Sigmoid colon (tissue), 7 donors: ENCODE results near the gene RBBP8NL. TPM values are rescaled to one million over a fixed set of nuclear protein-coding genes. Genes with fewer than 3 reads are reported as not detected.

ENCODE experiments used
- DNase-seq: peaks from one replicate; pipeline ENCODE4 v3.0.0-alpha.2; 2019
- H3K27ac ChIP-seq, 4 donors: fragments of 200-600 bp; sonication (generic); one replicate each; pipeline ENCODE4 v1.5.1; 2016 to 2019; ENCODE audit warnings: mild to moderate bottlenecking in 1 of 4
- H3K27me3 ChIP-seq, 3 donors: fragments of 200-600 bp; sonication (generic); one replicate each; pipeline ENCODE4 v1.5.1; 2019; ENCODE audit warnings: mild to moderate bottlenecking in 1 of 3
- H3K36me3 ChIP-seq, 4 donors: fragments of 200-600 bp; sonication (generic); one replicate each; pipeline ENCODE4 v1.5.1; 2016 to 2019
- H3K4me1 ChIP-seq, 4 donors: fragments of 200-600 bp; sonication (generic); one replicate each; pipeline ENCODE4 v1.5.1; 2017 to 2019
- H3K4me3 ChIP-seq, 4 donors: fragments of 200-600 bp; sonication (generic); one replicate each; pipeline ENCODE4 v1.5.1; 2017 to 2019; ENCODE audit warnings: mild to moderate bottlenecking in 2 of 4, moderate library complexity in 1 of 4
- H3K9me3 ChIP-seq, 4 donors: fragments of 200-600 bp in 3 of 4; sonication (generic) in 3 of 4; one replicate each; pipeline versions ENCODE4 v1.5.1 to v1.6.1; 2013 to 2019
- EP300 ChIP-seq, 4 donors: sonication (generic); formaldehyde crosslinking; IDR thresholded peaks; one replicate each; pipeline ENCODE4 v1.6.1; 2017; ENCODE audit warnings: antibody characterized with exemption in 4 of 4
- POLR2A ChIP-seq, 2 donors: fragments of 450-650 bp; IDR thresholded peaks; one replicate each; pipeline ENCODE4 v1.6.1; 2016; ENCODE audit warnings: antibody characterized with exemption in 2 of 2, mild to moderate bottlenecking in 2 of 2, moderate library complexity in 2 of 2
- POLR2AphosphoS5 ChIP-seq, 4 donors: sonication (generic); formaldehyde crosslinking; IDR thresholded peaks; one replicate each; pipeline ENCODE4 v1.6.1; 2017; ENCODE audit warnings: antibody characterized with exemption in 4 of 4
- WGBS, 2 donors: extraction: QIAGEN DNeasy Blood & Tissue Kit; methylation state at CpG; one replicate each; pipeline ENCODE4 v1.1.7; 2013; 5-methylcytosine and 5-hydroxymethylcytosine counted together
- intact Hi-C: fragments of 100-400 bp; cut with DNase I; formaldehyde crosslinking; loops from one replicate; pipeline ENCODE4 v1.15.1; 2023
- polyA plus RNA-seq, 3 donors: library from polyadenylated mRNA; stranded (reverse); fragments of 200-250 nt; gene quantifications; one replicate each; pipeline ENCODE4 v1.2.3, GENCODE V29; 2013
- total RNA-seq, 4 donors: library from RNA; depleted of rRNA; stranded (reverse); fragments of >200 nt; gene quantifications; one replicate each; pipeline ENCODE4 v1.1.0, GENCODE V29; 2016
- TF ChIP-seq, protein P1 (sequence below), 4 experiments: fragments of 450-650 bp in 3 of 4; fragments of 200-600 bp in 1 of 4; IDR thresholded peaks; one replicate each; pipeline ENCODE4 v1.5.1; 2016 to 2019; ENCODE audit warnings: antibody characterized with exemption in 4 of 4, mild to moderate bottlenecking in 3 of 4, moderate library complexity in 2 of 4
- donor health status: healthy with polysubstance abuse.
- donor health status: Bipolar disorder and iron deficiency.
- donor health status: healthy.

Gene RBBP8NL
- total and polyA plus RNA-seq, 7 donors = 4.2 to 12.5 (median 5.4) TPM; not detected in 4

DNA sequence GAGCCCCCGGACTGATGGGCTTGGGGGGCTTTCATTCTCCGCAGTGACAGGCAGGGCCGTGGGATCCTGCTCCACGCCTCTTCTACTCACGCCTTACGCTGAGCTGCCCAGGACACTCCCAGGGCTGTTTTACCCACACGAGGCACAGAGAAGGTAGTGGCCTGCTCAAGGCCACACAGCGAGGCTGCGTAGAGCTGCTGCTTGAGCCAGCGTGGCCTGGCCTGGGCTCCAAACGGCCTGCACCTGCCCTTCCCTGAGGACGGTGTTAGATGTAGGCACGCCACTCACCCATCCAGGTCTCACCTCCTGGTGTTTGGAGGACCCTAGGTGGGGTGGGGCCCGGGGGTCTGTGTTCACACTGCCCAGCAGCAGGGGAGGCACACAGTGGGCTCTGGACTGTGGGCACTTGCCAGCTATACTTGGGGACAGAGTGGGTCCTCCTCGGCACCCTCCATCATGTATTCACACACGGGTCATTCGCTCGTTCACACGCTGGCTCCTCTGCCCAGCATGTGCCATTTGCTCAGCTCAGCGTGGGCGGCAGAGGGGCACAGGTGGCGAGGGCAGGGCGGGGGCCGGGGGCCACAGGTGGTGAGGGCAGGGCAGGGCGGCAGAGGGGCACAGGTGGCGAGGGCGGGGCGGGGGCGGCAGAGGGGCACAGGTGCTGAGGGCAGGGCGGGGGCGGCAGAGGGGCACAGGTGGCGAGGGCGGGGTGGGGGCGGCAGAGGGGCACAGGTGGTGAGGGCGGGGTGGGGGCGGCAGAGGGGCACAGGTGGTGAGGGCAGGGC, 18.4 kb upstream of the RBBP8NL start:
- TF ChIP-seq, protein P1, sequence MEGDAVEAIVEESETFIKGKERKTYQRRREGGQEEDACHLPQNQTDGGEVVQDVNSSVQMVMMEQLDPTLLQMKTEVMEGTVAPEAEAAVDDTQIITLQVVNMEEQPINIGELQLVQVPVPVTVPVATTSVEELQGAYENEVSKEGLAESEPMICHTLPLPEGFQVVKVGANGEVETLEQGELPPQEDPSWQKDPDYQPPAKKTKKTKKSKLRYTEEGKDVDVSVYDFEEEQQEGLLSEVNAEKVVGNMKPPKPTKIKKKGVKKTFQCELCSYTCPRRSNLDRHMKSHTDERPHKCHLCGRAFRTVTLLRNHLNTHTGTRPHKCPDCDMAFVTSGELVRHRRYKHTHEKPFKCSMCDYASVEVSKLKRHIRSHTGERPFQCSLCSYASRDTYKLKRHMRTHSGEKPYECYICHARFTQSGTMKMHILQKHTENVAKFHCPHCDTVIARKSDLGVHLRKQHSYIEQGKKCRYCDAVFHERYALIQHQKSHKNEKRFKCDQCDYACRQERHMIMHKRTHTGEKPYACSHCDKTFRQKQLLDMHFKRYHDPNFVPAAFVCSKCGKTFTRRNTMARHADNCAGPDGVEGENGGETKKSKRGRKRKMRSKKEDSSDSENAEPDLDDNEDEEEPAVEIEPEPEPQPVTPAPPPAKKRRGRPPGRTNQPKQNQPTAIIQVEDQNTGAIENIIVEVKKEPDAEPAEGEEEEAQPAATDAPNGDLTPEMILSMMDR (IDR thresholded peaks at IDR 0.05) = no peak
- TF ChIP-seq EP300 (IDR thresholded peaks at IDR 0.05) (no peak), POLR2A (IDR thresholded peaks at IDR 0.05) (no peak), POLR2AphosphoS5 (IDR thresholded peaks at IDR 0.05) (no peak)
- intact Hi-C loops = no loop called here

DNA sequence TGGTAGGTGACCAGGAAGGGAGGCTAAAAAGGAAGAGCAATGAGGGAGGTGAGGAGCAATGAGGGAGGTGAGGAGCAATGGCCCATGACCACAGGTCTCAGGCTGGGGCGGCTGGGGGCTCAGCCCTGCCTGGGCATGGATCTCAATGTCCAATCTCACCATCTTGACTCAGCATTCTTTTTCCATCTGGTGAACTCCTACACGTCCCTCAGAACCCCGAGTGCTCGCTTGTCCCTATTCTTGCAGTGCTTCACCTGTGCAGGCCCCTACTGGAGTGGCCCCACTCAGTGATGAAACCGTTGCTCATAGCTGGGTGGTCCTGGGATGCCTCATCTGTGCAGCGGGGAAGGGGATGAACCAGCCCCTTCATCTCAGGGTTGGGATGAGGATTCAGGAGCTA, 16.9 kb upstream of the RBBP8NL start:
- Histone ChIP-seq H3K4me1 (no peaks in the 10 kb centered on the region), H3K9me3 (no peaks in the 10 kb centered on the region), H3K27ac (no peak overlapping the region), H3K36me3 (no peaks in the 10 kb centered on the region), H3K27me3 (peaks cover 0 to 20% (median 5%) of the 10 kb centered on the region in 3 donors), H3K4me3 (no peak overlapping the region)
- no peak for DNase-seq
- TF ChIP-seq, protein P1 (IDR thresholded peaks at IDR 0.05) = no peak
- TF ChIP-seq POLR2A (IDR thresholded peaks at IDR 0.05) (no peak), POLR2AphosphoS5 (IDR thresholded peaks at IDR 0.05) (no peak), EP300 (IDR thresholded peaks at IDR 0.05) (no peak)
- intact Hi-C loops = no loop called here
- 90 to 92% methylated on average over 6 of the region's 6 CpGs for WGBS, 2 donors

More for the DNA sequence above, 18.4 kb upstream of the RBBP8NL start:
- no peak overlapping the region for H3K4me3 ChIP-seq
- 45 to 78% methylated on average over 33 to 36 of the region's 36 CpGs for WGBS, 2 donors
- H3K27me3 ChIP-seq = peaks cover 0 to 32% (median 13%) of the 10 kb centered on the region in 3 donors
- H3K36me3 ChIP-seq = no peaks in the 10 kb centered on the region
- no peaks in the 10 kb centered on the region for H3K4me1 ChIP-seq
- no peak for DNase-seq
- H3K27ac ChIP-seq = no peak overlapping the region
- no peaks in the 10 kb centered on the region for H3K9me3 ChIP-seq

DNA sequence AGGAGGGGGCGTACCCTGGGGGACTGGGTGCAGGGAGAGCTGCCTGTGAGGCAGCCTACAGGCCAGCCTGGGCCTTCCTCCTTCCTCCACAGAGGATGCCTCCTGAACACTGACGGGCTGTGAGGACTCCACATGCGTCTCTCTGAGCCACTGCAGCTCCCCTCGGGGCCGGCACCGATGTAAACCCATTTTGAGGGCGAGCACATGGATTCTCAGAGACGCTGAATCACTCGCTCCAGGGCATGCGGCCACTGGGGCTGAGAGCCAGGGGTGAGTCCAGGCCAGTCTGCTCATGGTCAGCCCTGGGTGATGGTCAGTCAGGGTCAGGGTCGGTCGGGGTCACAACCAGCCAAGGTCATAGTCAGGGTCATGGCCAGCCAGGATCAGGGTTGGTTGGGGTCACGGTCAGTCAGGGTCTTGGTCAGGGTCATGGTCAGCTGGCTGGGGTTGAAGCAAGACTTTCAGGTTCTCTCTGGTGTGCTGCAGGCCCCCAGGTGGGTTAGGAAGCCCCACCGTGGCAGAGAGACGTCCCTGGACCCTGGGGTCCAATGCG, 14.7 kb upstream of the RBBP8NL start:
- TF ChIP-seq POLR2A (IDR thresholded peaks at IDR 0.05) = no peak
- TF ChIP-seq EP300 (IDR thresholded peaks at IDR 0.05) = no peak
- TF ChIP-seq, protein P1 (IDR thresholded peaks at IDR 0.05) = no peak
- TF ChIP-seq POLR2AphosphoS5 (IDR thresholded peaks at IDR 0.05) = no peak
- intact Hi-C loops = no loop called here
- Histone ChIP-seq H3K36me3 (no peaks in the 10 kb centered on the region), H3K4me3 (no peak overlapping the region), H3K9me3 (no peaks in the 10 kb centered on the region), H3K27ac (no peak overlapping the region), H3K27me3 (peaks cover 0 to 5% (median 0%) of the 10 kb centered on the region in 3 donors), H3K4me1 (peaks cover 0 to 17% (median 15%) of the 10 kb centered on the region in 4 donors)
- DNase-seq = no peak
- 85 to 87% methylated on average over 16 of the region's 16 CpGs for WGBS, 2 donors

DNA sequence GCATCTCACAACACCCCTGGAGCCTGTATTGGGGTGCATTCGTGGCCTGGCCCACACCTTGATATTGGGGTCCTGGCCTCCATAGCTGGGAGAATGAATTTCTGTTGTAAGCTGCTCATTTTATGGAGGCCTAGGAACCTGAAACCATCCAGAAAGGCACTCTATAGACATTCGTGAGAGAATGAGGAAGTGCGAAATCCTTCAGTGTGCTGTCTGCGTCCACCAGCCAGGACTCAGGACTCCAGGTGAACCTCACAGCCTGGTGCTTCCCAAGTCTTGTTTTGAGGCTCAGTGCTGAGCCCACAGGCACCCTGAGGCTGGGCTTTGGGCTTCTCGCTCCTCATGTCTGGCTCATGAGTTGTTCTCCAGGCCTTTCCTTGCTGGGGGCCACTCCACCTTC, 11.9 kb upstream of the RBBP8NL start:
- Histone ChIP-seq H3K27me3 (no peaks in the 10 kb centered on the region), H3K4me1 (peaks cover 0 to 25% (median 20%) of the 10 kb centered on the region in 4 donors), H3K27ac (no peak overlapping the region), H3K9me3 (no peaks in the 10 kb centered on the region), H3K4me3 (no peak overlapping the region), H3K36me3 (no peaks in the 10 kb centered on the region)
- TF ChIP-seq, protein P1 (IDR thresholded peaks at IDR 0.05) = no peak
- TF ChIP-seq EP300 (IDR thresholded peaks at IDR 0.05) = no peak
- TF ChIP-seq POLR2AphosphoS5 (IDR thresholded peaks at IDR 0.05) = no peak
- no peak for DNase-seq
- WGBS, 2 donors = 69 to 77% methylated on average over 5 of the region's 5 CpGs
- intact Hi-C loops = no loop called here
